ENCODE data around the gene TRIM28. TPM values are rescaled to one million over a fixed set of nuclear protein-coding genes. Genes with fewer than 3 reads are reported as not detected.

The TRIM28 gene
- total RNA-seq, 1 experiment from 2014 or later, result 359 TPM

- no peak for DNase-seq (ENCODE audit: low read depth)
These were observed 5.9 kb downstream of the TRIM28 start for GRCh38 chr19:58549664-58550361.

GRCh38 chr19:58550362-58551122 is 6.7 kb downstream of the TRIM28 start:
- DNase-seq (ENCODE audit: low read depth), result no peak

- DNase-seq (ENCODE audit: low read depth), result no peak
These were observed 7.2 kb downstream of the TRIM28 start for GRCh38 chr19:58551123-58551497.

- no peak for DNase-seq (ENCODE audit: low read depth)
These were observed 8.0 kb downstream of the TRIM28 start for GRCh38 chr19:58551577-58552471.

- no peak for DNase-seq (ENCODE audit: low read depth)
These were observed 8.8 kb downstream of the TRIM28 start for GRCh38 chr19:58552655-58553054.

- no peak for DNase-seq (ENCODE audit: low read depth)
These were observed 10.1 kb downstream of the TRIM28 start for GRCh38 chr19:58553799-58554493.

GRCh38 chr19:58554494-58555368 is 10.9 kb downstream of the TRIM28 start, which contains the start of gene CHMP2A:
Gene CHMP2A (minus strand): TSS chr19:58555105. CDS start chr19:58554212, 893 bp downstream.
- peak; percentile 96 for DNase-seq (ENCODE audit: low read depth)

- DNase-seq (ENCODE audit: low read depth), result no peak
These were observed 11.6 kb downstream of the TRIM28 start for GRCh38 chr19:58555369-58555885.

GRCh38 chr19:58555920-58556621 is 12.2 kb downstream of the TRIM28 start:
- DNase-seq (ENCODE audit: low read depth), result no peak

GRCh38 chr19:58556622-58557220 is 12.9 kb downstream of the TRIM28 start:
- DNase-seq (ENCODE audit: low read depth), result no peak

GRCh38 chr19:58557221-58558065 is 13.6 kb downstream of the TRIM28 start:
- DNase-seq (ENCODE audit: low read depth), result no peak

GRCh38 chr19:58558066-58558622 is 14.3 kb downstream of the TRIM28 start, which contains the start of gene UBE2M:
Gene UBE2M (minus strand): TSS chr19:58558611. CDS start chr19:58558381, 230 bp downstream.
- DNase-seq (ENCODE audit: low read depth), result peak; percentile 43

GRCh38 chr19:58558623-58559274 is 14.9 kb downstream of the TRIM28 start:
- peak; percentile 97 for DNase-seq (ENCODE audit: low read depth)

GRCh38 chr19:58559275-58560006 is 15.6 kb downstream of the TRIM28 start:
- peak; percentile 94 for DNase-seq (ENCODE audit: low read depth)

- no peak for DNase-seq (ENCODE audit: low read depth)
These were observed 16.4 kb downstream of the TRIM28 start for GRCh38 chr19:58560007-58560887.
